Transverse colon (tissue), 4 donors: ENCODE measurements around the gene RNF26. TPM values are rescaled to one million over a fixed set of nuclear protein-coding genes. Genes with fewer than 3 reads are reported as not detected.

Experiments
- DNase-seq: peaks from one replicate; pipeline ENCODE4 v3.0.0-alpha.2; 2019
- H3K27ac ChIP-seq, 4 donors: fragments of 200-600 bp; sonication (generic); 2 replicates each; pipeline ENCODE4 v1.5.1; 2016 to 2018; ENCODE audit warnings: inconsistent platforms in 4 of 4
- H3K27me3 ChIP-seq: fragments of 200-600 bp; sonication (generic); 2 replicates; pipeline ENCODE4 v1.5.1; 2017; ENCODE audit warnings: inconsistent platforms
- H3K36me3 ChIP-seq, 4 donors: fragments of 200-600 bp; sonication (generic); 2 replicates each; pipeline ENCODE4 v1.5.1; 2017 to 2019; ENCODE audit warnings: inconsistent platforms in 4 of 4
- H3K4me1 ChIP-seq, 4 donors: fragments of 200-600 bp; sonication (generic); 2 replicates each; pipeline ENCODE4 v1.5.1; 2017 to 2020; ENCODE audit warnings: inconsistent platforms in 4 of 4
- H3K4me3 ChIP-seq, 4 donors: fragments of 200-600 bp; sonication (generic); 1 replicate in 1 of 4; 2 replicates in 3 of 4; pipeline versions ENCODE4 v1.5.1 to v1.6.1; 2017 to 2019; ENCODE audit warnings: inconsistent platforms in 4 of 4
- H3K9me3 ChIP-seq, 2 donors: fragments of 200-600 bp; sonication (generic); 2 replicates each; pipeline ENCODE4 v1.5.1; 2017 to 2019; ENCODE audit warnings: inconsistent platforms in 2 of 2
- EP300 ChIP-seq: sonication (generic); formaldehyde crosslinking; IDR thresholded peaks from one replicate; pipeline ENCODE4 v1.6.1; 2017; ENCODE audit warnings: antibody characterized with exemption, low read depth
- POLR2A ChIP-seq: fragments of 450-650 bp; IDR thresholded peaks from one replicate; pipeline ENCODE4 v1.6.1; 2016; ENCODE audit warnings: antibody characterized with exemption, mild to moderate bottlenecking, moderate library complexity
- POLR2AphosphoS5 ChIP-seq, 3 donors: sonication (generic); formaldehyde crosslinking; IDR thresholded peaks; one replicate each; pipeline ENCODE4 v1.6.1; 2016; ENCODE audit warnings: antibody characterized with exemption in 3 of 3
- WGBS, 2 donors: methylation state at CpG; one replicate each; pipeline ENCODE4 v1.1.5; 2018; ENCODE audit warnings: low coverage in 1 of 2; 5-methylcytosine and 5-hydroxymethylcytosine counted together
- in situ Hi-C, 4 donors: fragments of 200-750 bp; cut with MboI; loops; one replicate each; pipeline versions ENCODE4 v1.15.0 to v1.15.1; 2017; ENCODE audit warnings: low sequenced_read_pairs in 3 of 4, low pct_ligation_motif_present in 1 of 4, low pct_unique_long_range_greater_than_20kb in 1 of 4
- intact Hi-C: fragments of 100-400 bp; cut with DNase I; formaldehyde crosslinking; loops from one replicate; pipeline ENCODE4 v1.15.1; 2023; ENCODE audit warnings: low total_unique reads
- total RNA-seq, 4 donors: library from RNA; depleted of rRNA; stranded (reverse); fragments of >200 nt; gene quantifications; one replicate each; pipeline ENCODE4 v1.1.0, GENCODE V29; 2016
- TF ChIP-seq, protein P1 (sequence below), 5 experiments: fragments of 200-600 bp in 3 of 5; fragments of 450-650 bp in 2 of 5; sonication (generic) in 3 of 5; IDR thresholded peaks; 1 replicate in 2 of 5; 2 replicates in 3 of 5; pipeline ENCODE4 v1.5.1; 2016 to 2017; ENCODE audit warnings: antibody characterized with exemption in 5 of 5, inconsistent platforms in 3 of 5, mild to moderate bottlenecking in 2 of 5, moderate library complexity in 1 of 5

Gene RNF26
- total RNA-seq, 4 donors from 2014 or later: 10.0 to 27.3 (median 13.9) TPM

GRCh38 chr11:119375337-119376196 lies 41.2 kb downstream of the RNF26 start:
- H3K36me3 ChIP-seq: no peaks in the 10 kb centered on the region
- no peaks in the 10 kb centered on the region for H3K27me3 ChIP-seq
- peak overlapping the region; percentile 53 to 71 (median 66) for H3K27ac ChIP-seq
- no peaks in the 10 kb centered on the region for H3K9me3 ChIP-seq
- TF ChIP-seq POLR2AphosphoS5 (IDR thresholded peaks at IDR 0.05) (peak in 2 of 3 donors; percentile 32 to 36), POLR2A (no peak)
- in situ Hi-C loops: no loop called here
- DNase-seq: peak; percentile 55
- 57% methylated on average over 14 of the region's 14 CpGs; no CpG with 5 or more reads in 1 of the 2 donors for WGBS, 2 donors
- H3K4me1 ChIP-seq: peaks cover 0 to 30% (median 14%) of the 10 kb centered on the region in 4 donors
- intact Hi-C loops: loop anchor here (1.0 kb wide), 1 partner anchor 23 kb away; no protein-coding TSS in a partner anchor
- H3K4me3 ChIP-seq: no peak overlapping the region

DNA sequence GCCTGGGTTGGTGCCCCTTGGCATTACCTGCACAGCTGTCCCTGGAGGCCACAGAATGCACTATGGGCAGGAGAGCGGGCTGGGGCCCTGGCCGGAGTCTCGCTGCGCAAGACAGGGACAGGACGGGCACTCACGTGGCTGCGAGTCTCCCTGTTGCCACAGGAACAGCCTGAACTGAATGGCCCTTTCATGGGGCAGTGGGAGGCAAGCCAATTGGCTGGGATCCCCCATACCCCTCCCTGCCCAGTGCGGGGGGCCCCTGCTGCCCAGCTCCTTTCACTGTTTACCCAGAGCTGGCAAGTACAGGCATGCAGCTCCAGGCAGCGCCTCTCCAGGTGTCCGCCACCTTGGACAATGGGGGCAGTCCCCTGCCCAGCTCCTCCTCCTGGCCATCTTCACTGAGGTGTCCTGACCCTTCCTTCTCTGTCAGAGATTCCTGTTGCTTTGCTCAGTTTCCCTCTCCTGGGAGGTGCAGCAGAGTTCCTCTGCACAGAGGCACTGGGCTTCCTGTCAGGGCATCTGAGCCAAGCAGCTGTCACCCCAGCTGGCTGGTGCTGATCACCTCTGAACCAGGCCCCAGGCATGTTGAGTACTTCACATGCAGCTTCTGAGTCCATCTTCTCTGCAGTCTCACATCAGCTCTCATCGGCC lies 42.0 kb downstream of the RNF26 start:
- DNase-seq: no peak
- Histone ChIP-seq H3K9me3 (no peaks in the 10 kb centered on the region), H3K4me1 (peaks cover 0 to 26% (median 10%) of the 10 kb centered on the region in 4 donors), H3K36me3 (no peaks in the 10 kb centered on the region), H3K27me3 (no peaks in the 10 kb centered on the region), H3K4me3 (no peak overlapping the region), H3K27ac (peak overlapping the region; percentile 53 to 71 (median 62))
- WGBS, 2 donors: 38% methylated on average over 11 of the region's 11 CpGs; no CpG with 5 or more reads in 1 of the 2 donors
- intact Hi-C loops (loop anchor here (1.0 kb wide), 1 partner anchor 24 kb away; no protein-coding TSS in a partner anchor), in situ Hi-C loops (no loop called here)
- TF ChIP-seq EP300 (no peak), POLR2AphosphoS5 (IDR thresholded peaks at IDR 0.05) (no peak), POLR2A (no peak)

DNA sequence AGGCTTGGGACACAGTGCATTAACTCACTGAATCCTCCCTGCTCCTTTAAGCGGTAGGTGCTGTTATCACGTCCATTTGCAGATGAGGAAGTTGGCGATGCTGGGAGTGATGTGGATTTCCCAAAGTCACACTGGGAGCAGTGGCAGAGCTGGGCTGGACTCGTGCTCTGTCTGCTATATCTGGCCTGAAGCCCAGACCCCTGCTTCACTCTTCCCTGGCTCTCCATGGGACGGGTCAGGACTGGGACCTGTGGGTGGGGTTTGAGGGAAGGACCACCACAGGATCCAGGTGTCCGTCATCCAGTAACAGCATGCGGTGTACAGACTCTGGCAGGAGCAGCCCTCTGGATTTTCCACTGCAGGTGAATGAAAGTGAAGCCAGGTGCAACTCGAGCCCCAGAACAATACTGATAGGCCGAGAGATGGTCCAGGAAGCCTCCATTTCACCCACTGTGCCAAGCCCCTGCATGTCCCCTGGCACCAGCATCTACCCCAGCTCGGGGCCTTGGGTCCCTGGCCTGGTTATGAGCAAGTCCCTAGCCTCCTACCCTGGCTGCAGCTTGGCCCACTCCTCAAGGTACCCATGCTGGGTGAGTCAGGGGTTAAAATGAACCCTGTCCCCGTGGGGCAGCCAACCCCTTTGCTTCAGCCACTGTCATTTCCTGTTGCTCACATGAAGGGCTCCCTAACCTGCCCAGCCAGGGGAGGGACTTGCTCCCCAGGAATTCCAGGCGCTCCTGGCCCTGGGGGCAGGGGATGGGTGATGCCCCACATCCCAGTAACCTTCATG lies 43.0 kb downstream of the RNF26 start:
- Histone ChIP-seq H3K27ac (no peak overlapping the region), H3K36me3 (no peaks in the 10 kb centered on the region), H3K9me3 (no peaks in the 10 kb centered on the region), H3K4me3 (no peak overlapping the region), H3K27me3 (no peaks in the 10 kb centered on the region), H3K4me1 (peaks cover 5 to 25% (median 16%) of the 10 kb centered on the region in 4 donors)
- no peak for TF ChIP-seq POLR2A
- TF ChIP-seq, protein P1, sequence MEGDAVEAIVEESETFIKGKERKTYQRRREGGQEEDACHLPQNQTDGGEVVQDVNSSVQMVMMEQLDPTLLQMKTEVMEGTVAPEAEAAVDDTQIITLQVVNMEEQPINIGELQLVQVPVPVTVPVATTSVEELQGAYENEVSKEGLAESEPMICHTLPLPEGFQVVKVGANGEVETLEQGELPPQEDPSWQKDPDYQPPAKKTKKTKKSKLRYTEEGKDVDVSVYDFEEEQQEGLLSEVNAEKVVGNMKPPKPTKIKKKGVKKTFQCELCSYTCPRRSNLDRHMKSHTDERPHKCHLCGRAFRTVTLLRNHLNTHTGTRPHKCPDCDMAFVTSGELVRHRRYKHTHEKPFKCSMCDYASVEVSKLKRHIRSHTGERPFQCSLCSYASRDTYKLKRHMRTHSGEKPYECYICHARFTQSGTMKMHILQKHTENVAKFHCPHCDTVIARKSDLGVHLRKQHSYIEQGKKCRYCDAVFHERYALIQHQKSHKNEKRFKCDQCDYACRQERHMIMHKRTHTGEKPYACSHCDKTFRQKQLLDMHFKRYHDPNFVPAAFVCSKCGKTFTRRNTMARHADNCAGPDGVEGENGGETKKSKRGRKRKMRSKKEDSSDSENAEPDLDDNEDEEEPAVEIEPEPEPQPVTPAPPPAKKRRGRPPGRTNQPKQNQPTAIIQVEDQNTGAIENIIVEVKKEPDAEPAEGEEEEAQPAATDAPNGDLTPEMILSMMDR (IDR thresholded peaks at IDR 0.05): no peak
- no peak for TF ChIP-seq EP300
- no peak for TF ChIP-seq POLR2AphosphoS5 (IDR thresholded peaks at IDR 0.05)
- in situ Hi-C loops: no loop called here
- intact Hi-C loops: no loop called here
- no peak for DNase-seq
- 51 to 57% methylated on average over 5 to 12 of the region's 12 CpGs for WGBS, 2 donors

GRCh38 chr11:119377961-119378667 lies 43.8 kb downstream of the RNF26 start:
- H3K4me3 ChIP-seq: no peak overlapping the region
- 78% methylated on average over 6 of the region's 6 CpGs; no CpG with 5 or more reads in 1 of the 2 donors for WGBS, 2 donors
- no peaks in the 10 kb centered on the region for H3K27me3 ChIP-seq
- no peak overlapping the region for H3K27ac ChIP-seq
- no peak for DNase-seq
- H3K9me3 ChIP-seq: no peaks in the 10 kb centered on the region
- intact Hi-C loops: no loop called here
- no peak for TF ChIP-seq POLR2A
- TF ChIP-seq EP300: no peak
- no peak for TF ChIP-seq POLR2AphosphoS5 (IDR thresholded peaks at IDR 0.05)
- TF ChIP-seq, protein P1 (IDR thresholded peaks at IDR 0.05): no peak
- peaks cover 5 to 25% (median 17%) of the 10 kb centered on the region in 4 donors for H3K4me1 ChIP-seq
- H3K36me3 ChIP-seq: no peaks in the 10 kb centered on the region
- in situ Hi-C loops: no loop called here
